Hematopoietic multipotent progenitor cell treated with erythropoietin and hydrocortisone succinate and interleukin-3 and kit ligand, for 6 days (in vitro differentiated cells): ENCODE data around the gene GDPD4.

Experiments used
- DNase-seq: peaks from one replicate; pipeline ENCODE4 v3.0.0-alpha.2; 2015

The GDPD4 gene

DNA sequence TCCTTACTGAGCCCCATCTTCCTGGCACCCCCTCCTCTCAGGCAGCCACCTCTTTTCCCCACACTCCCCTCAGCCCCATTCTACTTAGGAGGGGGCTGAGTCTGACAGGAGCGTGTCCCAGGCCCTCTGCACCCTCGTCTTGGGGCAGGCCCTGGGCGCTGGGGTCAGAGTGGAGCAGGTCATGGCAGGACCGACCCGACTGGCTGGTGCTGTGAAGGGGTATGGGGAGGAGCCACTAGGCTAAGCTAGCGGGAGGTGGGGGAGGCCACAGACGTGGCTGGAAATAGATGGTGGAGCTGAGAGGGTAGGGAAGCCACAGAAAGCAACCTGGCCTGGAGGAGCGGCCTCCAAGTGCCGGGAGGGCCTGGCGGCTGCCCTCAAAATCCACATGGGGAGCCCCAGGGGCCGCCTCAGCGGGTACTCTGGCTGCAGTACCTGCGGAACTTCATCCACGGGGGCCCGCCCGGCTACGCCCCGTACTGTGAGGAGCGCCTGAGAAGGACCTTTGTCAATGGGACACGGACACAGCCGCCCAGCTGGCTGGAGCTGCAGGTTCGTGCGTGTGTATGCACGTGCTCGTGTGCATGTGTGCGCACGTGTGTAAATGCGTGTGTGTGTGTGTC lies 111.8 kb downstream of the GDPD4 start:
- no peak for DNase-seq

DNA sequence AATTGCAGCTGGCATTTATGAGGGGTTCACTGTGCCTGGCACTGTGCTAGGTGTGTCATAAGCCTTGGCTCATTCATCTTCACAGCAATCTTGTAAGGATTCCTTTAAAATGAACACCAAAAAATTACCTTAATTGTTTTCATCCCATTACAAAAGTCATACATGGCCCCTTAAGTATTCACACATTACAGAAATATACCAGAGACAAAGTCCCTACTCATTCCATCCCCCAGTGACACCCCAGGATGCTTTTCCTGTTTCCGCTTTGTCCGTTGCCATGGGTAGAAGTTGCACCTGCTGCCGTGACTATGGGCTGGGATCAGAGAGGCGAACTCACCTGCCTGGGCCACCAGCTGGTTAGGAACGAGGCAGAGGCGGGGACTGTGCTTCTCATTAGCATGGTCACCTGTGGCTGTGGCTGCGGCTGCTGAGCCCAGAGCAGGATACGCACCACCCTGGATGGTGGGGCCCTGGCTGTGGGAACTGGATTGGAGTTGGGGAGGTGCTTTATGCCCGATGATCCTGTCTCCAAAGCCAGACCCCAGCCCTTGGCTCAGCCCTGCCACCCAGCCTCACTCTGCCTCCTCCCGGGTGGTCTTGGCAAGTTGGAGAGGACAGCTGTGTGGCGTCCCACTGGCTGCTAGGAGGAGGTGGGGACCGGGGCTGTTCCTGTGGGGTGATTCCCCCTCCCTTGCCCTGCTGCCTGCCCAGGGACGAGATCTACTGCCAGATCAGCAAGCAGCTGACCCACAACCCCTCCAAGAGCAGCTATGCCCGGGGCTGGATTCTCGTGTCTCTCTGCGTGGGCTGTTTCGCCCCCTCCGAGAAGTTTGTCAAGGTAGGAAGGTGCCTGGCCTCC lies 112.6 kb downstream of the GDPD4 start:
- DNase-seq: no peak

DNA sequence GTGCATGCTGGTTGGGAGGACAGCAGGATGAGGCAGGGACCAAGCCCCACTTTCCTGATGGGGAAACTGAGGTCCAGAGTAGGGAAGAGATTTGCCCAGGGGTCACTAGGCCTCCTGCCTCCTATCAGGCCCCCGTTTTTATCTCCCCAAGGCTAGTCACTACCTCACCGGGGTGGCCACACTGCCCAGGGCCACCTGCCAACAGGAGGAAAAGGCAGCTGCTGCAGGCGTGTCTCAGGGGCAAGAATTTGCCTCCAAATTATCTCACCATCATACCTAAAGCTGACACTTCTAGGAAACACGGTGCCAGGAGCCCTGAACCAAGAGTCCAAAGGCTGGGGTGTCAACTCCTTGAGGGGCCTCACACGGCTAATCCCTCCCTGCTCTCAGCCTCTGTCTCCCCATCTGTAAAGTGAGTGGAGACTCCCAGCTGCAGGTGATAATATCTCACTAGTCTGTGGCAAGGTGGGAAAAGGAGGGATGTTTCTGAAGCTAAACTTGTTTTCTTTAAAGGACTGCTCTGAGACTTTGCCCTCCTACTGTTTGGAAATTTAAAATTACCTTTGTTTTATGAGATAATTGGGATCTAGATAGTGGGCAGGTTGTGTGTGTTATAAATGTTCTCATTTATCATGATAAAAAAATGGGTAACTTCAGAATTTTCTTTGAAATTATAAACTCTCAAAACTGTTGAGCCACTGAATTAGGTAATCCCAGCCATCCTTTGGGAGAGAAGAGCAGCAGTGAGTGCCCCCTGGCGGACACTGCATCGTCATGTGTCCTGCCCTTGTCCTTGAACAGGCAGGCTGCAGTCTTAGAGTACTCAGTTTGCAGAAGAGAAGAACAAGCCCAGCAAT lies 113.5 kb downstream of the GDPD4 start:
- peak; percentile 92 for DNase-seq

DNA sequence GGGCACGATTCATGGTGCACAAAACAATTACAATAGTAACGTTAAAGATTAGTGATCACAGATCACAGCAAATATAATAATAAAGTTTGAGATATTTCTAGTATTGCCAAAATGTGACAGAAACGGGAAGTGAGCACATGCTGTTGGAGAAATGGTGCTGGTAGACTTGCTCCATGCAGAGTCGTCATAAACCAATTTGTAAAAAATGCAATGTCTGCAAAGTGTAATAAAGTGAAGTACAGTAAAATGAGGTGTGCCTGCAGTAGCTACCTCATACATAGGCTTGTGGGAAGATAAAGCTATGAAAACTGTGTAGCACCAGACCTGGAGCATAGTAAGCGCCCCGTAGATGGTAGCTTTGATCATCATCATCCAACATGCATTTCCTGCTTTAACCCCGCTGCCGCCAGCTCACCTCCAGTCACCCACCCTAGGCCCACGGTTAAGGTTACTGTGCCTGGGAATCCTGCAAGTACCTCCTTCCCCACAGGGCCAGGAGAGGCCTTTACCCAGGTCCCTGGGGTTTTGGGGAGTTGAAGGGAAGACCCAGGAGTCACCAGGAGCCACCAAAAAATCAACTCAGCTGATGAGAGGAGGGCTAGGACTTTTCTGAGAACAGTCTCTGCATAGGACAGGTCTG lies 114.3 kb downstream of the GDPD4 start:
- no peak for DNase-seq

DNA sequence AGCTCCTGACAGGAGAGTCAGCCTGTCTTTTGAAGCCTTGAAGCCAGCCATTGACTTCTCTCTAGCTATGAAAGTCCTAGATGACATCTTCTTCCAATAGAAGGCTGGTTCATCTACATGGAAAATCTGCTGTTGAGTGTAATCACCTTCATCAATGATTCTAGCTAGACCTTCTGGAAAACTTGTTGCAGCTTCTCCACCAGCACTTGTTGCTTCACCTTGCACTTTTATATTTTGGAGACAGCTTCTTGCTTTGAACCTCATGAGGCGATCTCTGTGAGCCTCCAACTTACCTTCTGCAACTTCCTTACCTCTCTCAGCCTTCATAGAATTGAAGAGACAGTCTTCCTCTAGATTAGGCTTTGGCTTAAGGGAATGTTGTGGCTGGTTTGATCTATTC lies 115.2 kb downstream of the GDPD4 start:
- no peak for DNase-seq

DNA sequence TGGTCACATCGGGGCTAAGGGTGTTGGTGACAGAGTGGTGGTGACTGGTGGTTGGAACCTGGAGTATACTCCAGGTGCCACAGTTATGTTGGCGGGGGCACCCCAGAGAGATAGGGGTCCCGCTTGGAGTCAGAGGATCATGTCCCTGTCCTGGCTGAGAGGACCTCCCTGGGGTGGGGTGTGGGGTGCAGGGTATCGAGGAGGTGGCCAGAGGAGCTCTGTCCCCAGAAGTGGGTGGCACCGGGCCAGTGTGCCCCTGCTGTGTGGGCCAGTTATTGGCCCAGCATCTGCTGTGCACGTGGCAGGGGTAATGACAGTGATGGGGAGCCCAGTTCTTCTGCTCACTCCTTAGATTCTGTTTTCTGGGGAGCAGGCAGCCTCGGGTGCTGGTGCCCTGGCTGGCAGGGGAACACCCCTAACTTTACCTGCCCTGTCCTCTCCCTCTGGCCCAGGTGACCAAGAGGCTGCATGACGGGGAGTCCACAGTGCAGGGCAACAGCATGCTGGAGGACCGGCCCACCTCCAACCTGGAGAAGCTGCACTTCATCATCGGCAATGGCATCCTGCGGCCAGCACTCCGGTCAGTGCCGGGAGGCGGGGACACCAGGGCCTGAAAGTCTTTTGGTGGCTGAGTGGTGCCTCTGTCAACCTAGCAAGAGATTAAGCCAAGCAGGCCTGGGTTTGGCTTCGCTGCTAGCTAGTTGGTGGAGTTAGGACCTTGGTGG lies 117.2 kb downstream of the GDPD4 start:
- DNase-seq: no peak

DNA sequence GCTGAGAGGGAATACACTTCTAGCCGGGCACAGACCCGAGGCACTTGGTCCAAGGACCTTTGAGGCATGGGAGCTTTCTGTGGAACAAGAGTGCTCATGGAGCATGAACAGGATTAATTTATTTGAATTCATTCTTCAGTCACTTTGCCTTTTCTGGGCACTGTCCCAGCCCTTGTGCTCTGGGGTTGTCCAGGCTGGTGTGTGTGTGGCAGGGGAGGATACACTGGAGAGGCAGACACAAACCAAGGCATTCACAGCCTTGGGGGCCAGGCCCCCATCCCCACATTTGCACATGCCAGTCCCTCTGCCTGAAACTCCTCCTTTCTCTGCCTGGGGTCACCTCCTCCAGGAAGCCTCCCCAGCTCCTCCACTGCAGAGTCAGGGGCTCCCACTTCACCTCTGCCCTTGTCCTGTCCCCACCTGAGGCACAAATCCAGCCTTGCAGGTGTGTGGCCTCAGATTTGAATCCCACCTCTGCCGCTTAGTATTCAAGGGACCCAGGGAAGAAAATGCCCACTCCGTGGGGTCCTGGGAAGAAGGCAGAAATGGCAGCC lies 118.0 kb downstream of the GDPD4 start:
- no peak for DNase-seq

DNA sequence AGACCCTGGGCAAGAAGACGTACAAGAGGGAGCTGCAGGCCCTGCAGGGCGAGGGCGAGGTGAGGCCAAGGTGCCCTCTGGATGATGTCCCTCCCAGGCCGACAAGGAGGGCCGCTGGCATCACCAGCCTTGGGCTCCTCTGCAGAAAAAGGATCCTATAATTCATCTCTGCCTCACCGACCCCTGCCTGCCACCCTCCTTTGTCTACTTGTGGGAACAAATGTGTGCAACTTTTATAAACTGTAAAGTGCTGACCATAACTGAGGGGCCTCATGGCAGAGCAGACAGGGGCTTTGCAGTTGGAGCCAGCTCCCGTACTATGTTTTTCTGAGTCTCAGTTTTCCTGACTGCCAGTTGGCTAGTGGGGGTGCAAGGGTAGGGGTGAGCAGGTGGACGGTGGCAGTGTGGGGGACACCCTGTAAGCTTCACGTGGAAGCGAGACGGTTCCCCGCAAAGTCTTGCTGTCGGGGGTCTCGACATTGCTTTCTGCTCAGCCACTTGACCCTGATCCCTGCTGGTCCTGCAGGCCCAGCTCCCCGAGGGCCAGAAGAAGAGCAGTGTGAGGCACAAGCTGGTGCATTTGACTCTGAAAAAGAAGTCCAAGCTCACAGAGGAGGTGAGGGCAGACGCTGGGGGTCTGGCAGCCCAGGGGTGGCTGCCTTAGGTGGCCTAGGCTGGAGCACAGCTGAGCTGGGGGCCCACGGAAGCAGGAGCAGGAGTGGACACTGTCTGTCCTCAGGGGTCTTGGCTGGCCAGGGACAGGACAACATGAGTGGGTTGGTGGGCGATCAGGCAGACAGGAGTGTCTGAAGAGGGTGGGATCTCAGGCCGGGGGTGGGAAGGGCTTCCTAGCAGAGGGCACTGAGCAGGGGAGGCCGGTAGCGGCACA lies 118.7 kb downstream of the GDPD4 start:
- no peak for DNase-seq

DNA sequence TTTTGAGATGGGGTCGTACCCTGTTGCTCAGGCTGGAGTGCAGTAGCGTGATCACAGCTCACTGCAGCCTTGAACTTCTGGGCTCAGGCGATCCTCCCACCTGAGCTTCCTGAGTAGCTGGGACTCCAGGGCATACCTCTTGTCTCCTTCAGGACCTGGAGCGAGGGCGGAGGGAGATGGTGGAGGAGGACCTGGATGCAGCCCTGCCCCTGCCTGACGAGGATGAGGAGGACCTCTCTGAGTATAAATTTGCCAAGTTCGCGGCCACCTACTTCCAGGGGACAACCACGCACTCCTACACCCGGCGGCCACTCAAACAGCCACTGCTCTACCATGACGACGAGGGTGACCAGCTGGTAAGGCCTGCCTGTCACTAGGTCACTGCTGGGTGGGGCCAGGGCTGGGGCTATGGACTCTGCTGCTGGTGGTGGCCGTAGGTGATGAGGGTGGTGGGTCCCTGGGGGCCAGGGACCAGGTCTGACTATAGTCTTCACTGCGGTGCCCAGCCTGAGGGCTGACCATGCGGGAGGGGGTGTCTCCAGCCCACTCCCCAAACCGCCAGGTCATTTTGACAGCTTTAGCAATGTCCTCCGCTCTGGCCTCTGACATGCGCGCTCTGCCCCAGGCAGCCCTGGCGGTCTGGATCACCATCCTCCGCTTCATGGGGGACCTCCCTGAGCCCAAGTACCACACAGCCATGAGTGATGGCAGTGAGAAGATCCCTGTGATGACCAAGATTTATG lies 119.5 kb downstream of the GDPD4 start:
- DNase-seq: no peak

DNA sequence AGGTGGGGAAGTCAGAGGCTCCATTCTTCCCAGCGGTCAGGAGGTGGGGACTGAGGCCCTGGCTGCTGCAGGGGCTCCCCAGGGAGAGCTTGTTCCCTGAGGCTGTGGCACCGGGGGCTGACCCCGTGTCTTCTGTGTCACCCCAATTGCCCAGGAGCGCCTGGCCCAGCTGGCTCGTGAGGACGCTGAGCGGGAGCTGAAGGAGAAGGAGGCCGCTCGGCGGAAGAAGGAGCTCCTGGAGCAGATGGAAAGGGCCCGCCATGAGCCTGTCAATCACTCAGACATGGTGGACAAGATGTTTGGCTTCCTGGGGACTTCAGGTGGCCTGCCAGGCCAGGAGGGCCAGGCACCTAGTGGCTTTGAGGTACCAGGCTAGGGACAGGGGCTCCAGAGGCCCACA lies 120.3 kb downstream of the GDPD4 start:
- no peak for DNase-seq

DNA sequence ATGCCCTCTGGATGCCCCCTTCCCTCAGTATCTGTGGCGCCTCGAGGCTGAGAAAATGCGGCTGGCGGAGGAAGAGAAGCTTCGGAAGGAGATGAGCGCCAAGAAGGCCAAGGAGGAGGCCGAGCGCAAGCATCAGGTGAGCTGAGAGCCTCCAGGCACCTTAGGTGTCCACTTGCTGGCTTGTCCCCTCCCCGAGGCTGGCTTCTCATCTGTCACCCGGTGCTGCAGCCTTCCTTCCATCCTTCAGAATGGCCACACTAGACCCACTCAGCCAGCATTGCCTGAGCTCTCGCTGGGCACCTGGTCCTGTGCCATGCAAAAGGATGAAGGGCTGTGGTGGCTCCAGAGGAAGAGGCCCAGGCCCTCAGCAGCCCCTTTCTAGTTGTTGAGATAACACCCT lies 121.1 kb downstream of the GDPD4 start:
- DNase-seq: no peak

DNA sequence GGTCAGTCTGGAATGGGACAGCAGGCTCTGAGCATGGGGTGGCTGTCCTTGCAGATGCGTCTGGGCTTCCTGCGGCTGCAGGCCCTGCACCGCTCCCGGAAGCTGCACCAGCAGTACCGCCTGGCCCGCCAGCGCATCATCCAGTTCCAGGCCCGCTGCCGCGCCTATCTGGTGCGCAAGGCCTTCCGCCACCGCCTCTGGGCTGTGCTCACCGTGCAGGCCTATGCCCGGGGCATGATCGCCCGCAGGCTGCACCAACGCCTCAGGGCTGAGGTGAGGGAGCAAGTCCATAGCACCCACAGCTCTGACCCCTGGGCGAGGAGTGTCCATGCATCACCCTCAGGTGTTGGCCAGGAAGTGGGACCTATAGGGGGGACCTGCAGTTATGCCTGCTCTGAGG lies 121.8 kb downstream of the GDPD4 start:
- DNase-seq: no peak

DNA sequence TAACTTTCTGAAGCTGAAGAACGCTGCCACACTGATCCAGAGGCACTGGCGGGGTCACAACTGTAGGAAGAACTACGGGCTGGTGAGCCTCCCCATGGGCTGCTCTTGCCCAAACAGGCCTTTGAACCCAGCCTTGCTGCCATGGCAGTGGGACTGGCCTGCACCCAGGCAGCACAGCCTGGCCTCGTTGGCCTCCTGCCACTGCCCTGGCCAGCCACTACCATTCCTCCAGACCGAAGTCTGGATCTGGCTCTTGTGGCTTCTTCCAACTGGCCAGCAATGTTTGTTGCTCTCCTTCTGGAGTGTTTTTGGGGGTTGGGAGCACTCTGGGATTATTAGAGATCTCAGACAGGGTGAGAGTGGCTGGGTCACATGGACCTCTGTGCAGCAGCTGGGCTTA lies 122.4 kb downstream of the GDPD4 start:
- no peak for DNase-seq

DNA sequence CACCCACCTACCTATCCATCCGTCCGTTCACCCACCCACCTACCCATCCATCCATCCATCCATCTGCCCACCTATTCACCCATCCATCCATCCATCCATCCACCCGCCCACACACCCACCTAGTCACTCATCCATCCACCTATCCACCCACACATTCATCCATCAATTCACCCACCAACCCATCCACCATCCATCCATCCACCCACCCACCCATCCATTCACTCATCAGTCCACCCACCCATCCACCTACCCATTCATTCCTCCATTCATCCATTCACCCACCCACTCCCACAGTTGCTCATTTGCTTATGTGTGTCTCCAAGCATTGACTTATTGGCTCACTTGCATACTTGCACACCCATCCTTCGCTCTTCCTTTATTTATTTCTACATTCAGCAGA lies 123.3 kb downstream of the GDPD4 start:
- DNase-seq: no peak

DNA sequence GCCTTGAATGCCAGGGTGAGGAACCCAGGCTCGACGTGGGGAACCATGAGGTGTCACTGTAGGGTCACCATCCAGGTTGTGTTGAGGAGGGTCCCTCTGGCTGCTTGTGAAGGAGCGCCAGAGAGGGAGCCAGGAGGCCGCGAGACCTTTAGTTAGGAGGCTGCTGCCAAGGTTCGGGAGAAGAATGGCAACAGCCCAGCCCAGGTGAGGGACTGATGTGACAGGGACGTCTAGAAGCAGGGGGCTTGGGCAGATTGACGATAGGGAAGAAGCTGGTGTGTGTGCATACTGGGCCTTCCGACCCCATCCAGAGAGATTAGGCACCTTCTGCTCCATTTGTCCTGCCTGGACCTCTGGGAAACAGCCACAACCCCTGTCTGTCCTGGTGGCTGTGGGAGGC lies 124.5 kb downstream of the GDPD4 start:
- DNase-seq: no peak

DNA sequence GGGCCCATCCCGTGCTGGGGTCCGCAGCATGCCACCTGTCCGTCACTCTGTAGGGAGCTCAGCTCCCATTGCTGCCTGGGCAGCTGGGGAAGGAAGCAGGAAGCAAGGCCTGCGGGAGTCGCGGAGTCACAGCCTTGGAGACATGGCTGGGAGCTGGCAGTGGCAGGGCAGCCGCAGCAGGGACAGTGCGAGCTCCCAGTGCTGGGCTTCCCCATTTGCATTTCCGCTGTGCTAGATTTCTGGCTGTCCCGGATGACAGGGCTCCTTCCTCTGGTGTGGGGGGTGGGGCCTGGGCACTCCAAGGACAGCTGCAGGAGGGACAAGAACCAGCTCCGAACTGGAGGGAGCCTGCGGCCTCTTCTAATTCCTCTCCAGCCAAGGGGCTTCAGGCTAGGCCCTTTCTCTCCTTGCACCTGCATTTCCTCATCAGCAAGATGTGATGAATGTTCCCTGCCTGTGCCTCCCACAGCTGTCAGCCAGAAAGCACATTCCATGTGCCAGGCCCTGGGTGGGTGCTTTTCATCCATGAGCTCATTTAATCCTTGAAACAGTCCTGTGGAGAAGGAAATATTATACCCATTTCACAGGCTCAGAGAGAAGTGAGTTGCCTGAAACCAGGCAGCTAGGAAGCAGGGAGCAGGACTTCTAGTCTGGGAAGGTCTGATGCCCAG lies 125.5 kb downstream of the GDPD4 start:
- peak; percentile 32 for DNase-seq

DNA sequence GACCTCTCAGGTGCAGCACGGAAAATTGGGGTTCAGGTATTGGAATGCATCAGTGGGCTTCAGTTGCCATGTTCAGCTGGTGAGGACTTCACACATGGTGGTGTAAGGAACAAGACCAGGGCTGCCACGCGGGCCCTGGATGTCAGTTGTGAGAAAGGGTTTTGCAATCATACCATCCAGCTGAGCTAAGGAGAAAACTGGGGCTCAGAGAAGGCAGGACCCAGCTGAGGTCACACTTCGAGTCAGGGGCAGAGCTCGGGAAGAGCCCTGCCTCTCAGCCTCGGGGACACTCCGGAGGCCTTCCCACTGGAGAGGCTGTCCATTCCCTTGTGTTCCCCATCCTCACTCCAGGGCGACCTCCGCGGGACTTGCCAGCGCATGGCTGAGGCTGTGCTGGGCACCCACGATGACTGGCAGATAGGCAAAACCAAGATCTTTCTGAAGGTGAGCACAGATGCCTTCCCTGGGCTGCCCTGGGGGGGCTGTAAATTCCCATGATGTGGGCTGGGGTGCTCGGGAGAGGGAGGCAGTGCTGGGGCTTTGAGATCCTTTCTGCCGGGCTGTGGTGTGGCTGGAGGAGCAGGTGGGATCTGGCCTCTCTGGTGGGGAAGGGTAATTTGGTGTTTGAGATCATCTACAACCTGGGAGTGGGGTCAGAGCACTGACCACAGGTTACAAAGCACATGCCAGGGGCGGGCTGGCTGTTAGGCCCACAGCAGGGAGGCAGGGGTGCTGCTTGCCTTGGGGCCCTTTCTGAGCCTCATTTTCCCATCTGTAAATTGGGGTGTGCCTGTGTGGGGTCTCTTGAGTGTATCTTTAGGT lies 126.3 kb downstream of the GDPD4 start:
- peak; percentile 19 for DNase-seq

DNA sequence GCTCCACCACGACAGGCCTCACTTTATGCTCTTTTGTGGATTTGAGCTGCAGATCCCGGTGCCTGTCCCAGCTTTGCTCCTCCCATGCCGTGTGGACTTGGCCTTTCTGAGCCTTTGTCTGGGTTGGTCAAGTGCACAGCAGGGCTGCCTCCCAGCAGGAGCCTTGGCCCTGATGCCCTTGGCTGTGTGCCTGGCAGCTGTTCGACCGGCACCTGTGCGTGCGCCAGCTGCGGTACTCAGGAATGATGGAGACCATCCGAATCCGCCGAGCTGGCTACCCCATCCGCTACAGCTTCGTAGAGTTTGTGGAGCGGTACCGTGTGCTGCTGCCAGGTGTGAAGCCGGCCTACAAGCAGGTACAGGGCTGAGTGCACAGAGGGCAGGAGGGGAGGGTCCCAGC lies 126.9 kb downstream of the GDPD4 start:
- no peak for DNase-seq

DNA sequence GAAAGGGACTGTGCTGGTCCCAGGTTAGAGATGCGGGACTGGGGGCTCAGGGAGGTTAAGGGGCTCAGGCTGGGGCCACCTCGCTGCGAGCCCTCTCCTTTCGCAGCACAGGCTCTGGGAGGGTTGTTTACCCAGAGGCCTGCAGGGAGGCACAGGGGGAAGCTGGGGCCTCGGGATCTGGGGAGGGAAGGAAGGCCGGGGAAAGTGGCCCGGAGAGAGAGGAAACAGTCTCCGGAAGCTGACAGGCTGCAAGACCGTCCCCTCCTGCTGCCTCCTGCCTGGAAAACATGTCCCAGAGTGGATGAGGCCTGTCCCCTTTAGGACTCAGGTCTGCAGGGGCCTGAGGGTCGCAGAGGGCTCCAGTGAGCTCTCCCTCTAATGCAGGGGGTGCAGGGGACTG lies 128.0 kb downstream of the GDPD4 start:
- no peak for DNase-seq
